T-helper 2 cell treated with Interferon-gamma antibody and Interleukin-4, amounts not matched to agents 100 ng/mL and 5 ng/mL, for 36 hours (primary cell): ENCODE measurements around the gene SLC39A8. TPM values are rescaled to one million over a fixed set of nuclear protein-coding genes. Genes with fewer than 3 reads are reported as not detected.
"Not testable (repeated sequence)": the region's sequence is repeated elsewhere in the genome, so short reads cannot be mapped to it uniquely, and the experiment has no call there.

Experiments used
- intact Hi-C: fragments of 100-400 bp; cut with micrococcal nuclease; formaldehyde crosslinking; loops from one replicate; pipeline ENCODE4 v1.15.1; 2023
- total RNA-seq: library from RNA; stranded (reverse); gene quantifications from 2 replicates; pipeline ENCODE4 v1.2.3, GENCODE V29; 2022

SLC39A8 gene
- total RNA-seq, 1 donor from 2014 or later: 96.6 TPM

DNA sequence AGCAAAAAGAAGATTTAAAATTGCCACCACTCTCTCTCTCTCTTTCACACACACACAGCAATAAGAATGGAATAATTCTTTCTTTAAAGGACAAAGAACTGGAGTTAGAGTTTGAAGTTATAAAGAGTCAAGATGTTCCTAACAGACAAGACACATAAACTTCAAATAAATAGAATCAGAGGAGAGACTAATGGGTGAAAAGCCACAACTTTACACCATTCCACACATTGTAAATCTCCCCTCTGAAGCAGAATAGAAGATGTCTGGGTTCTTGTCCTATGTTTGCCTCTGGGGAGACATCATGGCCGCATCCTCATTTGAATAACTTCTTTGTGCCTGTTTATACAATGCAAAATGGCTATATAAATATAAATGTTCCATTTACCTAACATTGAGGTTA lies 39.6 kb downstream of the SLC39A8 start:
- intact Hi-C loops: no loop called here

DNA sequence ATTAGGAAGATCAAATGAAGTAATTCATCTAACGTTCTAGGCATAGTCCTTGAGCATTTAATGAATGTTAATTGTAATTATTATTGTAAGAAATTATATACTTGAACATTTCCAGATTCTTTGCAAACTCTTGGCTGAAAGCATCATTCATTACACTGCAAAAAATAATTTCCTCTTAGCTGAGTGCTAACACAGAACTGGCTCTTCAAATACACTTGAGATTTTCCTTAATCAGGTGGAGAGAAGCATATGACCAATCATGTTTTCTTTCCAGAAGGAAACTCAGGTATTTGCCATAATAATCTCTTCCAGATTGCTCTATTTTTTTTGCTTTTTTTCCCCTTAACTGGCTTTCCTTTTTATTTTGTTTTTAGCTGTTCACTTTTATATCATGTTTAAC lies 42.5 kb downstream of the SLC39A8 start:
- intact Hi-C loops: no loop called here

DNA sequence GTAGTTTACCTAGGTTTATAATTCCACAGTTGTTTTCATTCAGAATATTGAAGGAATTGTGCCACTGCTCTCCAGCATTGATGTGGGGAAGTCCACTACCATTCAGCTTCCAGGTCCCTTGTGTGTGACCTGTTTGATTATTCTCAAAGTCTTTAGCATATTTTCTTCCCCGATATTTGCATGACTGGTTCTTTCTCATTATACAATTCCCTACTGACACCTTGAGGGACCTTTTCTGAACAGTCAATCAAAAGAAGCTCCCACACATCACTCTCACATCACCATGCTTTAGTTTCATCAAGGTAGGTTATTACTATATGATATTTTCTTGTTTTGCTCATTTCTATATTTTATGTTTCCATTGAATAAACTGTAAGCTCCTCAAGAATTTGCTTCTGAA lies 44.1 kb downstream of the SLC39A8 start:
- intact Hi-C loops: no loop called here

DNA sequence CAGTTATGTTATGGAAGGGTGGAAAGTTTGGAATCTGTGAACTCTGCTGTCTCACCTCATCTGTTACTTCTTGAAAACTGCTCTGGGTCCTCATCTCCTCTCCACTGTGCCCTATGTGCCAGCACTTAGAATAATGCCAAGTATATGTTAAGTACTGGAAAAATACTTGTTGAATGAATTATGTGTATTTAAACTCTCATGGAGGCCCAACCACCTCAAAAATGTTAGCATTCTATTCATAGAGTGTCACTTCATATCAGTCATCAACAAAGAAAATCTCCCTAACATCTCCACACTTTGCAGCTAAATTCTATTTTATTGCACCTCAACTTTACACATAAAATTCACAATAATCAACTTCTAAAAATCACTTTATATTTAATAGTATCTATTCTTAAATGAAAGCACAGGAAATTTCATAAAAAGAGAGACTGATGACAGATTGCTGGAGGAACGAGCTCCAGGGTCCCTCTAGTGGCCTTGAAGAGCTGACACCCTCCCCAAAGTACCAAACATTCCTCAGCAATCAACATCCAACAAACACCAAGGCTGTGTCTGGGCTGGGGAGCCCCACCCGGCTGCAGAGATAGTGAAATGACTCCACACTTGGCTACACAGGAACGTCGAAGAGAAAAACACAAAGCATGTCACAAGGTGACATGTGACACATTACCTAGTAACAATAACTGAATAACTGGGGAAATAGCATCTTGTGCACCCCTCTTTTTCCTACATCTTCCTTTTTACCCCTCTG lies 45.8 kb downstream of the SLC39A8 start:
- intact Hi-C loops: no loop called here

DNA sequence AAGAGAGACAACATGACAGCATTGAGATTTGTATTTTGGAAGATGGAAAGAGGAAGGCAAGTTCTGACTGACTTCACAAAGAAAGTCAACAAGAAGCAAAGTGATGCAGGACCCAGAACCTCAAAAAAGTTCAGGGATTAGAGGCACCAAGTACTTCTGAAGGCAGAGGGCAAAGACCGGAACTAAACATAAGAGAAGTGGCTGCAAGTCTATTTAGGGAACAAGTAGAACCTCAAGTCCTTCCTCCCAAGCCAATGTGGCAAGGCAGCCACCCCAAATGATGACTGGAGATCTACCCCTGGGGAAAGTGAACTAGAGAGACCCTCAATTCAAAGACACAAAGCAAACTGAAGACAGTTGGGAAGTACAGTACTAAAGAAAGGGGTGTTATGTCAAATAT lies 46.6 kb downstream of the SLC39A8 start:
- intact Hi-C loops: no loop called here

DNA sequence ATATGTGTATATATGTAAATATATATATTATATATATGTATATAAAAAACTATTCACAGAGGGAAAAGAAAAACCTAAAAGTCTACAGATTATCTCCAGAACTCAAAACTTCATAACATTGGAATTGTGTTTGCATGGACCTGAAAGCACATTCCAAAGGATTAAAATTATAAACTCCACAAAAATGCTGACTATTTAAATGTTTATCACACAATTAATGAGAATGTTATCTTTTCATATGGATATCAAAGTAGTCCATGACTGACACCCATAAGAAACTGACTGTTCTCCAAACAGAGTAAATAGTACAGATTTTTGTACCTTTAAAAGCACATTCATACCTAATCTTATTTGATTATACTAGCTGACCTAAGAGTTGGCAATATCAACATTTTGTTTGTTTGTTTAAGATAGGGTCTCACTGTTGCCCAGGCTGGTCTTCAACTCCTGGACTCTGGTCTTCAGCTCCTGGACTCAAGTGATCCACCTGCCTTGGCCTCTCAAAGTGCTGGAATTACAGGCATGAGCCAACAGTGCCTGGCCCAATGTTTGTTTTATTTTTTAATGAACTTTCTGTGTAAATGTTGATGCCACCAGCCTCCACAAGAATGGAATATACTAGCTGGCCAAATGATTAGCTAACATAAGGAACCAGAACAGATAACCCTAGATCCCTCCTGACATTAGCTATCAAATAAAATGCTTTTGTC lies 50.0 kb downstream of the SLC39A8 start:
- intact Hi-C loops: no loop called here

DNA sequence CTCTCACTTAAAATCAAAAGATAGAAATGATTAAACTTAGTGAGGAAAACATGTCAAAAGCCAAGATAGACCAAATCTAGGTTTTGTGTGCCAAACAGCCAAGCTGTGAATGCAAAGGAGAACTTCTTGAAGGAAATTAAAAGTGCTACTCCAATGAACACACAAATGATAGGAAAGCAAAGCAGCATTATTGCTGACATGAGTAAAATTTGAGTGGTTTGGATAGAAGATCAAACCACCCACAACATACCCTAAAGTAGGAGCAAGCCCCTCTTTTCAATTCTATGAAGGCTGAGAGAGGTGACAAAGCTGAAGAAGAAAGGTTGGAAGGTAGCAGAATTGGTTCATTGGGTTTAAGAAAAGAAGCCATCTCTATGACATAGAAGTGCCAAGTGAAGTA lies 56.8 kb downstream of the SLC39A8 start:
- intact Hi-C loops: no loop called here

DNA sequence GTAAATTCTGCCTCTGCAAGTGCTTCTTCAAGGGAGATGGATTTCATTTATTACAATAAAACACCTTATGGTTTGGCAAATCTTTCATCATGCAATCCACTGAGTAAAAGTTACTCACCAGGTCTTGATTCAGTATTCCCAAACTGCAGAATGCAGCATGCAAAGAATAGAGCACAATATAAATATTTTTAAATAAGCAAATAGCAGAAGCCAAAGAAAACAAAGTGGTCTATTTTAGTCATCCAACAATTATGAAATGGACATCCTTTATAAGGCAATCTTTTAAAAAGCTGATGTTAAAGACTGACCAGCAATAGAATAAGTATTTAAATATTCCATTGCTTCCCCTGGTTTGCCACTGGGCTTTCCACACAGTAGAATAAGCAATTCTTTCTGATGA lies 59.5 kb downstream of the SLC39A8 start:
- intact Hi-C loops: no loop called here

DNA sequence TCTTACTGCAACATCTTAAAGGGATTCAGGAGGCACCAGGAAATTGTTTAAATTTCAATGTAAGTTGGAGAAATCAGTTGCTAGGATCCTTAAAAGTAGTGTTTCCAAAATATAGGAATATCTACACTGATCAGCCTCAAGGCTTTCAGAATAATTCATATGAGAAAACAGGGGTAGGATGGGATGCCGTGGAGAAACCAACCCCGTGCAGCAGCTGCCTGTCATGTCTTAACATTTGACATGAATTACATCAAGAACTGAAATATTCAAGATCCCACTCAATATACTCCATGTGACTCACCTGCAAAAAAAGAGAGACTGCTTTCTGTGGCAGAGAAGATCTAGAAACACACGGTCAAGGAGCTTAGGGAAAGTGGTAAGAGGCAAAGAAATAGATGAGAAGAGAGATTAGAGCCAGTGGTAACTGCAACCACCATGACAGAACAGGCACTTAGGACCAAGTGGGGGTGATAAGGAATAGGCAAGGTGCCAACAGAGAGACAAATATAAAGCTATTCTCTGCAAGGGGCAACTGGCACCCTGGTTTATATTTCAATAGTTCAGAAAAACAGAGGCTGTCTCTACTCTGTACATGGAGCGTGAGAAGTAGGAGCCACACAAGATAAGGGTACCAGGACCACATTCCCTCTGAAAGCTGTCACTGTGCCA lies 64.0 kb downstream of the SLC39A8 start:
- intact Hi-C loops: no loop called here

DNA sequence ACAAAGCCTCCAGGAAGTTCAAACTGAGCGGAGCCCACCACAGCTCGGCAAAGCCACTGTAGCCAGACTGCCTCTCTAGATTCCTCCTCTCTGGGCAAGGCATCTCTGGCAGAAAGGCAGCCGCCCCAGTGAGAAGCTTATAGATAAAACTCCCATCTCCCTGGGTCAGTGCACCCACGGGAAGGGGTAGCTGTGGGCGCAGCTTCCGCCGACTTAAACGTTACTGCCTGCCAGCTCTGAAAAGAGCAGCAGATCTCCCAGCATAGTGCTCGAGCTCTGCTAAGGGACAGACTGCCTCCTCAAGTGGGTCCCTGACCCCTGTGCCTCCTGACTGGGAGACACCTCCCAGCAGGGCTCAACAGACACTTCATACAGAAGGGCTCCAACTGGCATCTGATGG lies 72.0 kb downstream of the SLC39A8 start:
- intact Hi-C loops: not testable (repeated sequence)

DNA sequence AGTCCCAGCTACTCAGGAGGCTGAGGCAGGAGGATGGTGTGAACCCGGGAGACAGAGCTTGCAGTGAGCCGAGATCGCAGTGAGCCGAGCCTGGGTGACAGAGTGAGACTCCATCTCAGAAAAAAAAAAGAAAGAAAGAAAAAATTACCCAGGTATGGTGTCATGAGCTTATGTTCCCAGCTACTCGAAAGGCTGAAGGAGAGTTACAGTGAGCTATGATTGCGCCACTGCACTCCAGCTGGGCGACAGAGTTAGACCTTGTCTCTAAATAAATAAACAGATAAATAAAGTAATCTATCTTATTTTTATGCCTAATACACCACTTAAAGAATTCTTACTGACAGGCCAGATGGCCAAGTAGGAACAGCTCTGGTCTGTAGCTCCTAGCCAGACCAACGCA lies 73.0 kb downstream of the SLC39A8 start:
- intact Hi-C loops: no loop called here

DNA sequence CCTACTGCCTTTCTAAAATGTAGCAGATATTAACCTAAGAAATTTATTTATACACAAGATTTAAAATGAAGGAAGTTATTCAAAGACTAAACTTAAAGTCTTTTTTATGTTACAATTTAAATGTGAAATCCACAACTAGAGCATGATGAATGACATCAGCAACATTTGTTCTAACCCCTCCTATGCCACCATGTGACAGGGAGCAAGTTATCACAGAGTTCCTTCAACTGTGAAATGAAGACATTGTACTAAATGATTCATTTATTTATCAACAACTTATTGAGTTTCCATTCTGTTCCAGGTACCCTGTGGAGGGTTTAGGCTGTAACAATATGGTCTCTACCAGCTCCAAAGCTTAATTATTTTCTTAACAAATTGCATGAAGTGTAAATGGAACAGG lies 76.9 kb downstream of the SLC39A8 start:
- intact Hi-C loops: no loop called here

DNA sequence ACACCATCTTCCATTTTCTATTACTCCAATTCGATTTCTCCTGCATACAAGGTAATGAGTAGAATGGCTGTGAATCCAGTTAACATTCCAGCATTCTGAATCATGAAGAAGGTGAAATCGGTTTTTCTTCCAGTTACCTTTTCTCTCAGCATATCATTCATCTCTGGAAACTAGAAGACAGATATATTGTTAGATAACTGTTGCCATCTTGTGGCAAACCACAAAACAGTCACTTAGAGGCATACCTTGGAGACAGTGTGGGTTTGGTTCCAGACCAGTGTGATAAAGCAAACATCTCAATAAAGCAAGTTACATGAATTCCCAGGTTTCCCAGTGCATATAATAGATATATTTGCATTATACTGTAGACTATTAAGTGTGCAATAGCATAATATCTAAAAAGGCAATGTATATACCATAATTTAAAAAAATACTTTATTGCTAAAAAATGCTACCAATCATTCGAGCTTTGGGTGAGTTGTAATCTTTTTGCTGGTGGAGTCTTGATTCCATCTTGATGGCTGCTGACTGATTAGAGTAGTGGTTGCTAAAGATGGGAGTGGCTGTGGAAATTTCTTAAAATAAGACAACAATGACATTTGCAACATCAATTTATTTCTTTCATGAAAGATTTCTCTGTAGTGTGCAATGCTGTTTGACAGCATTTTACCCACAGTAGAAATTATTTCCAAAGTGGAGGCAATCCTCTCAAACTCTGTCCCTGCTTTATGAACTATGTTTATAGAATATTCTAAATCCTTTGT lies 82.1 kb downstream of the SLC39A8 start:
- intact Hi-C loops: loop anchor here (2.0 to 5.0 kb wide), 2 partner anchors 84 to 168 kb away; partner anchors contain the start of gene SLC39A8

DNA sequence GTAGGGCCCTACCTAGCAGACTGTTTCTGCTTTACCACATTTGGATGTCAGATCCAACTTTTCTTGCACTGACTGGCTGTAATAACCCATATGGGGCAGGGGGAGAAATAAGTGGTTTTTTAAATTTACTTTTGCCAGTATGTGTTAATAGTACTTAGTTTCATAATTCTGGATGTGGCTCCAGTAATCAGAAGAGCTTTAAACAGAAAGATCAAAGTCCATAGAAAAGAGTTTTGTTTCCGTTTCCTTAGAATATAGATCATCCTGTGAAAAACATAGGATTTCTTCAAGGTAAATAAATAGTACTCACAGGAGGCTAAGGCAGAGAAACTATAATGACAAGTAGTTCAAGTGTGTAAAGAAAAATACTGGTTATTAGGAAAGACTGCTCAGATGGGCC lies 85.6 kb downstream of the SLC39A8 start:
- intact Hi-C loops: loop anchor here (5.0 kb wide), 1 partner anchor 88 kb away; the partner anchor contains the start of gene SLC39A8

DNA sequence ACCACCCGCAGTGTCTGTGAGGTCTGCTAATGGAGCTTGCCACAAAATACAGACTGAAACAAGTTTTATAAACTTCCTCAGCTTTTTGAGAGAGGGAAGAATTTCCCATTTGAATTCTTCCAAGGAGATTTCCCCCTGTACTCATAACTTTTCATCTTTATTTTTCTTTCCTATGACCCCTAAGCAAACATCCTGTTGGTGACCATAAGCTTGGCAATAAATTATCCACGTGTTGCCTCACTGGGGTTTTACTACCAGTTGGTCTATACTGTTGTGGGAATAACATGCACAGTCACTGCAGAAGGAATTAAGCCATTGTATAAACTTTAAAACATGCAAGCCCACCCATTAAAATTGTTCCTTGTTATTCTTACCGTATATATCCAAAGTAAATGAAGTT lies 86.2 kb downstream of the SLC39A8 start:
- intact Hi-C loops: no loop called here

DNA sequence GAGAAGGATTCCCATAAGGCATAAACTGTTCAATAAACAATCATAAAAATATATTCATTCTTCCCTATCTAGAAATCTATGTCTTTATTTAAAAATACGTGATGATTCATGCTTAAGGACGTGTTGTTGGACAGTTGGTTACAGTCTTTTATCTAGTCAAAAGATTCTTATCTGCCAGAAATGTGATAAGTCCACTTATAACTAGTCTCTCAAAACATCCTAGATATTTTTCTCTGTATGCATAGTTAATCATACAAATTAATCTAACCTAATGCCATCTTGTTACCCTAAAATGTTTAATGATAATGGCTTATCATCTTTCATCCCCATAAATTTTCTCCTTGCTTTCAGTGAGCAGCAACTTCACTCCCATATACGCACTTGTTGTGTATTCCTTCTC lies 89.0 kb downstream of the SLC39A8 start:
- intact Hi-C loops: no loop called here

DNA sequence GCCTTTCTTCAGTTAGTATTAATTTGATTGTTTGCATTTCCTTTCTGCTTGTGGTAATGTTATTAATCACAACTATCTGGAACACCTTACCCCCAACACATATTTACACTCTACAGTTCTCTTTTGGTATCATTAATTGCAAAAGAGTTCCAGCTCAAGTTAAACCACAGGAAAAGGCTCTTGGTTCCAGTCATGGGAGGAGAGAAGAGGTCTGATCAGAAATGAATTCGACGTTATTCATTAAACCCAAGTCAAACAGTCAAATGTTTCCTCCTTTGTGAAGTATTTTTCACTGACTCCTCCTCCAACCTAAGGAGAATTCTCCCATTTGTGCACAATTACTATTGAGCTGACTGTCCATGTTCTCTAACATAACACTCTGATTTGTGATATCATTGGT lies 91.4 kb downstream of the SLC39A8 start:
- intact Hi-C loops: no loop called here

DNA sequence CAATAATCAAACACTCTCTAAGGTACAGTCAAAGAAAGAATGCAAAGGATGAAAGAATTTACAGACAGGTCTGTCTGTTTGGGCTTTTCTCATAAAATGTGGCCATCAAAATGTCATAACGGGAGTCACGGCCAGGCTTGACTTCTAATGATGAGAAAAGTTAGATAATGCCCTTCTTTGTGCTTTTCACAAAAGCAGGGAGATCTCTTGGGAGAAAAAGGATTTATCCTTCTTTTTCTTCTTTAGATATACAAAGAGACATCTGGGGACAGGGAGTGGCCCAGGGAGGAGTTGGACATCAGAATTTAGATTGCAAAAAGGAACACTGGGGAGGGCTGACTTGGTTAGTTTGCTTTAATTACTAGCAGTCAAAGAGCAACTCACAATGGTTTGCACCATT lies 93.1 kb downstream of the SLC39A8 start:
- intact Hi-C loops: no loop called here

DNA sequence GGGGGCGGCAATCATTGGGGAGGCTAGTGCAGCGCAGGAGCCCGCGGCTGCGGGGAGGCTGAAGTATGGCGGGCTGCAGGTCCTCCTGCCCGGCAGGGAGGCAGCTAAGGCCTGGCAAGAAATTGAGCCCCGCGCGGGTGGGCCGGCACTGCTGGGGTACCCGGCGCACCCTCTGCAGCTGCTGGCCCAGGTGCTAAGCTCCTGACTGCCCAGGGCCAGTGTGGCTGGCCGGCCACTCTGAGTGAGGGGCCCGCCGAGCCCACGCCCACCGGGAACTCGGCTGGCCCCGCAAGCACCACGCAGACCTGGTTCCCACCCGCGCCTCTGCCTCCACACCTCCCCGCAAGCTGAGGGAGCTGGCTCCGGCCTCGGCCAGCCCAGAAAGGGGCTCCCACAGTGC lies 94.9 kb downstream of the SLC39A8 start:
- intact Hi-C loops: no loop called here

DNA sequence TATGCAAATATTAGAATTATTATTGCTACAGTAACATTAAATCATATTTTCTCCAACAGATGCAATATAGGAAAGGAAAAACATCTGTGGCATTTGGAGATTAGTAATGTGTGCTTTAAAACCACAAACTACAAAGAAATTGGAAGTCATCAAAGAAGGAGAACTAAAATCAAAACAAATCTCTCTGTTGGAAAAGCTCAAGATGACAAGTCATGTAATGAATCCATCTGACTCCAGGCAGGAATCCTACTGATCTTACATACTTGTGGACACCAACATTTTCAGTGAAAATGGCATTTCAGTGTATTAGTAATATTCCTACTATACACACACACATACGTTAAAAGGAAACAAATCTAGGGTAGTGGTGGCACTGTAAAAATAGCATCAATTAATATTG lies 98.2 kb downstream of the SLC39A8 start:
- intact Hi-C loops: no loop called here

DNA sequence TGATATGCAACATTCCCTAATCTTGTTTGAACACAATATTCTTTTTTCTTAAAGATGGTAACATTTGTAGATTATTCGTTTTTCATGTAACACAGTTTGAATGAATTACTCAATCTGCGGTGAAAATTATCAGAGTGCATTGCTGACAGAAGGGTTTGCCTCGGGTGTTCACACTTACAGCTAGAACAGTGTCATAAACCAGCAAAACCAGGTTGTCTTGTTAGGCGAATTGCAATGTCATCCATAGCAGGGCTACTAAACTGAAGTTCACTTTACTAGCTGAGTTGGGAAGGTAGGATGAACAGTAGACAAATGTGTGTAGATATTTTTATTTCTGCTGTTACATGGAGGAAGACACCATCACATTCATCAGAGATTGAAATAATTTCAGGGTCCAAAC lies 98.9 kb downstream of the SLC39A8 start:
- intact Hi-C loops: no loop called here
